ENCODE results near the gene TRIM22. TPM values are rescaled to one million over a fixed set of nuclear protein-coding genes. Genes with fewer than 3 reads are reported as not detected.

TRIM22 gene
- total RNA-seq, 3 donors from 2014 or later: 59.7 to 90.3 (median 62.3) TPM

DNA sequence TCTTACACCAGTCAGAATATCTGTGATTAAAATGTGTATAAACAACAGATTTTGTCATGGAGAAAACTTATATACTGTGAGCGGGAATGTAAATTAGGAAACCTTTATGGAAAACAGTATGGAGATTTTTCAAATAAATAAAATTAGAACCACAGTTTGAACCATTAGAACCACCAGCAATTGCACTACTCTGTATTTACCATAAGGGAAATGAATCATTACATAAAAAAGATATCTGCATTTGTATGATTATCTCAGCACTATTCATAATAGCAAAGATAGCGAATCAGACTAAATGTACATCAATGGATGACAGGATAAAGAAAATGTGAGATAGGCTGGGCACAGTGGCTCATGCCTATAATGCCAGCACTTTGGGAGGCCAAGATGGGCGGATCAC, 57.0 kb downstream of the TRIM22 start:
- H3K36me3 ChIP-seq: no peaks in the 10 kb centered on the region
- no peak for DNase-seq (ENCODE audit: low spot score in 2 of 2)
- H3K27me3 ChIP-seq: no peaks in the 10 kb centered on the region
- intact Hi-C loops (cut with DNase I; ENCODE audit: low total_unique reads): no loop called here
- TF ChIP-seq, protein P1, sequence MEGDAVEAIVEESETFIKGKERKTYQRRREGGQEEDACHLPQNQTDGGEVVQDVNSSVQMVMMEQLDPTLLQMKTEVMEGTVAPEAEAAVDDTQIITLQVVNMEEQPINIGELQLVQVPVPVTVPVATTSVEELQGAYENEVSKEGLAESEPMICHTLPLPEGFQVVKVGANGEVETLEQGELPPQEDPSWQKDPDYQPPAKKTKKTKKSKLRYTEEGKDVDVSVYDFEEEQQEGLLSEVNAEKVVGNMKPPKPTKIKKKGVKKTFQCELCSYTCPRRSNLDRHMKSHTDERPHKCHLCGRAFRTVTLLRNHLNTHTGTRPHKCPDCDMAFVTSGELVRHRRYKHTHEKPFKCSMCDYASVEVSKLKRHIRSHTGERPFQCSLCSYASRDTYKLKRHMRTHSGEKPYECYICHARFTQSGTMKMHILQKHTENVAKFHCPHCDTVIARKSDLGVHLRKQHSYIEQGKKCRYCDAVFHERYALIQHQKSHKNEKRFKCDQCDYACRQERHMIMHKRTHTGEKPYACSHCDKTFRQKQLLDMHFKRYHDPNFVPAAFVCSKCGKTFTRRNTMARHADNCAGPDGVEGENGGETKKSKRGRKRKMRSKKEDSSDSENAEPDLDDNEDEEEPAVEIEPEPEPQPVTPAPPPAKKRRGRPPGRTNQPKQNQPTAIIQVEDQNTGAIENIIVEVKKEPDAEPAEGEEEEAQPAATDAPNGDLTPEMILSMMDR (IDR thresholded peaks at IDR 0.05): no peak
- peaks cover 0 to 5% of the 10 kb centered on the region in 2 donors for H3K9me3 ChIP-seq
- no peak overlapping the region for H3K27ac ChIP-seq
- no peak overlapping the region for H3K4me3 ChIP-seq
- no peaks in the 10 kb centered on the region for H3K4me1 ChIP-seq

DNA sequence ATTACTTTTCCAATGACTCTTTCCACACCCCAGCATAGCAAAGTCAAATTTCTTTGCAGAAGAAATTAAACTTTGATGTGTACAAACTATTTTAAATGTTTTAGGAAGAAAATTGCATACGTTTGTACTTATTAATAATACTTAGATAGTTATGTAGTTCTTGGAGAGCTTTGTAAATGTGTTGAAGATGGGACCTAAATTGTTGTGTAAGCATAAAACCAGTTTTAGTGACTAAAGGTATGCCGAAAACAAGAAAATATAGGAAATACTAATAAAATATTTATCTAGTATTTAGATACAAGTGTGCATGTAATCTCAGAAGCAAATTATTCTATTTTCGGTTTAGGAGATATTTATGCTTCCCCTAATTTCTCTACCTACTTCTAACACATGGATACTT, 60.2 kb downstream of the TRIM22 start:
- no peak overlapping the region for H3K27ac ChIP-seq
- H3K27me3 ChIP-seq: no peaks in the 10 kb centered on the region
- H3K4me1 ChIP-seq: no peaks in the 10 kb centered on the region
- no peak overlapping the region for H3K4me3 ChIP-seq
- intact Hi-C loops (cut with DNase I; ENCODE audit: low total_unique reads): no loop called here
- TF ChIP-seq POLR2AphosphoS5 (IDR thresholded peaks at IDR 0.05) (no peak), POLR2A (IDR thresholded peaks at IDR 0.05) (no peak)
- TF ChIP-seq, protein P1 (IDR thresholded peaks at IDR 0.05): no peak
- no peaks in the 10 kb centered on the region for H3K9me3 ChIP-seq
- no peaks in the 10 kb centered on the region for H3K36me3 ChIP-seq
- no peak for DNase-seq (ENCODE audit: low spot score in 2 of 2)

DNA sequence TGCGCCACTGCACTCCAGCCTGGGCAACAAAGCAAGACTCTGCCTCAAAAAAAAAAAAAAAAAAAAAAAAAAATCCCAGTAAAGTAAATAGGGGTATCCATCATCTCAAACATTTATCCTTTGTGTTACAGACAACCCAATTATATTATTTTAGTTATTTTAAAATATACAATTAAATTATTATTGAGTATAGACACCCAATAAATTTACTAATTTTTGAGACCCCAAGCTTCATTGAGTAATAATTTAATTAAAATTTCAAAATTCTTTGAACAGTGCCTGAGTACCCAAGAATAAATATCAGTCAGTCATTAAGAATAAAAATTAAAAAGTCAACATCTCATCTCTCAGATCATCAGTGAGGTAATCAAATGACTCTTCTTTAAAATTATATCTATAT, 64.4 kb downstream of the TRIM22 start, which contains the start of gene OR52N4:
TSS of gene OR52N4 (plus strand) at position 301 of the 400 bp plus-strand sequence. CDS start 498 bp downstream, outside the sequence.
- Histone ChIP-seq H3K27me3 (no peaks in the 10 kb centered on the region), H3K9me3 (no peaks in the 10 kb centered on the region), H3K4me1 (no peaks in the 10 kb centered on the region), H3K27ac (no peak within 1 kb of the TSS), H3K36me3 (no peaks in the 10 kb centered on the region), H3K4me3 (no peak within 1 kb of the TSS)
- intact Hi-C loops (cut with DNase I; ENCODE audit: low total_unique reads): no loop called here
- TF ChIP-seq POLR2A (IDR thresholded peaks at IDR 0.05): no peak
- TF ChIP-seq, protein P1 (IDR thresholded peaks at IDR 0.05): no peak
- no peak for TF ChIP-seq POLR2AphosphoS5 (IDR thresholded peaks at IDR 0.05)
- no peak for DNase-seq (ENCODE audit: low spot score in 2 of 2)

Other genes starting within 250 kb of the TRIM22 start
- under 1 TPM in 1 of 3 donors, not detected in 2; 0.44 TPM for gene OR51I1, start 248.3 kb upstream of the TRIM22 start, total RNA-seq
- gene OR51I2, start 240.5 kb upstream of the TRIM22 start, total RNA-seq: not detected
- gene OR52D1, start 201.1 kb upstream of the TRIM22 start, total RNA-seq: not detected
- under 1 TPM; 0.32 to 0.88 (median 0.66) TPM for gene UBQLN3, start 179.8 kb upstream of the TRIM22 start, total RNA-seq
- gene UBQLNL, start 173.1 kb upstream of the TRIM22 start, total RNA-seq: 1 to 10 TPM; 1.1 to 2.3 (median 1.3) TPM
- 1 to 10 TPM in 2 of 3 donors, under 1 TPM in 1; 0.96 to 2.0 (median 1.8) TPM for gene OR52H1, start 141.2 kb upstream of the TRIM22 start, total RNA-seq
- gene OR52B6, start 108.9 kb upstream of the TRIM22 start, total RNA-seq: not detected
- 1 to 10 TPM; 2.2 to 6.1 (median 2.6) TPM for gene TRIM6, start 93.2 kb upstream of the TRIM22 start, total RNA-seq
- gene TRIM34, start 64.8 kb upstream of the TRIM22 start, total RNA-seq: 10 to 100 TPM in 2 of 3 donors, 1 to 10 TPM in 1; 5.9 to 12.1 (median 10.9) TPM
- gene TRIM5, start 4.7 kb upstream of the TRIM22 start, total RNA-seq: 10 to 100 TPM; 17.1 to 34.4 (median 28.5) TPM
- gene OR56B1, start 46.7 kb downstream of the TRIM22 start, total RNA-seq: under 1 TPM in 1 of 3 donors, not detected in 2; 0.44 TPM
- not detected for gene OR52N4, start 64.5 kb downstream of the TRIM22 start, total RNA-seq
- under 1 TPM in 1 of 3 donors, not detected in 2; 0.29 TPM for gene OR52N5, start 93.6 kb downstream of the TRIM22 start, total RNA-seq
- under 1 TPM in 2 of 3 donors, not detected in 1; under 0.01 to 0.73 TPM for gene OR52N1, start 101.5 kb downstream of the TRIM22 start, total RNA-seq
- gene OR52N2, start 119.1 kb downstream of the TRIM22 start, total RNA-seq: not detected
- gene OR52E6, start 152.1 kb downstream of the TRIM22 start, total RNA-seq: not detected
- gene OR52E8, start 167.9 kb downstream of the TRIM22 start, total RNA-seq: not detected
- not detected for gene OR52E4, start 190.8 kb downstream of the TRIM22 start, total RNA-seq
- not detected for gene OR52E5, start 203.4 kb downstream of the TRIM22 start, total RNA-seq